KMS-11 (cell line): ENCODE results near the gene ADAMTS19.
A peak's percentile ranks its signal among the peaks of the same experiment; 100 is the strongest.

Experiments
- H2AFZ ChIP-seq: fragments of 200-600 bp; sonication (generic); 2 replicates; pipeline ENCODE4 v1.6.1; 2016; ENCODE audit warnings: antibody characterized with exemption, mixed run types, low read depth
- H3K27ac ChIP-seq: fragments of 200-600 bp; sonication (generic); 2 replicates; pipeline ENCODE4 v1.6.1; 2016; ENCODE audit warnings: mild to moderate bottlenecking, mixed run types
- H3K27me3 ChIP-seq: fragments of 200-600 bp; sonication (generic); 2 replicates; pipeline ENCODE4 v1.6.1; 2017; ENCODE audit warnings: mild to moderate bottlenecking, low read depth, mixed run types, moderate library complexity; ENCODE audit not compliant: insufficient read depth
- H3K36me3 ChIP-seq: fragments of 200-600 bp; sonication (generic); 2 replicates; pipeline ENCODE4 v1.6.1; 2017; ENCODE audit warnings: mild to moderate bottlenecking, mixed run types; ENCODE audit not compliant: insufficient read depth
- H3K4me1 ChIP-seq: fragments of 200-600 bp; sonication (generic); 2 replicates; pipeline ENCODE4 v1.6.1; 2016; ENCODE audit warnings: mild to moderate bottlenecking, low read depth, mixed run types; ENCODE audit not compliant: poor library complexity, severe bottlenecking
- H3K4me2 ChIP-seq: fragments of 200-600 bp; sonication (generic); 2 replicates; pipeline ENCODE4 v1.7.0; 2016; ENCODE audit warnings: mild to moderate bottlenecking, mixed run types
- H3K4me3 ChIP-seq: fragments of 200-600 bp; sonication (generic); IDR thresholded peaks from 2 replicates; pipeline ENCODE4 v1.6.1; 2017; ENCODE audit warnings: low read depth, low read length, mixed read lengths; ENCODE audit not compliant: insufficient read depth
- H3K79me2 ChIP-seq: fragments of 200-600 bp; sonication (generic); 2 replicates; pipeline ENCODE4 v1.6.1; 2016; ENCODE audit warnings: low read depth, mixed run types; ENCODE audit not compliant: insufficient read depth
- H3K9ac ChIP-seq: fragments of 200-600 bp; sonication (generic); 2 replicates; pipeline ENCODE4 v1.6.1; 2016; ENCODE audit warnings: mild to moderate bottlenecking, mixed run types
- H4K20me1 ChIP-seq: fragments of 200-600 bp; sonication (generic); 2 replicates; pipeline ENCODE4 v1.6.1; 2016; ENCODE audit warnings: mild to moderate bottlenecking, mixed run types; ENCODE audit not compliant: insufficient read depth
- CTCF ChIP-seq: fragments of 200-600 bp; sonication (generic); conservative IDR thresholded peaks from 2 replicates; pipeline ENCODE4 v1.6.1; 2017; ENCODE audit warnings: low read depth, mild to moderate bottlenecking, antibody characterized with exemption, low read length, moderate library complexity, mixed read lengths

Gene ADAMTS19

GRCh38 chr5:129460672-129460935 lies 506 bp downstream of the ADAMTS19 start:
- H3K4me2 ChIP-seq, result peak overlapping the region; percentile 82
- H3K9ac ChIP-seq, result peak overlapping the region; percentile 56; the same call in 1 of the 2 replicates
- TF ChIP-seq CTCF, result no peak
- H3K4me1 ChIP-seq, result no peaks in the 10 kb centered on the region
- no peaks in the 10 kb centered on the region for H3K36me3 ChIP-seq
- peak overlapping the region; percentile 97 for H2AFZ ChIP-seq
- no peaks in the 10 kb centered on the region for H4K20me1 ChIP-seq
- no peaks in the 10 kb centered on the region for H3K79me2 ChIP-seq
- no peak overlapping the region for H3K4me3 ChIP-seq
- no peaks in the 10 kb centered on the region for H3K27me3 ChIP-seq
- no peak overlapping the region for H3K27ac ChIP-seq

DNA sequence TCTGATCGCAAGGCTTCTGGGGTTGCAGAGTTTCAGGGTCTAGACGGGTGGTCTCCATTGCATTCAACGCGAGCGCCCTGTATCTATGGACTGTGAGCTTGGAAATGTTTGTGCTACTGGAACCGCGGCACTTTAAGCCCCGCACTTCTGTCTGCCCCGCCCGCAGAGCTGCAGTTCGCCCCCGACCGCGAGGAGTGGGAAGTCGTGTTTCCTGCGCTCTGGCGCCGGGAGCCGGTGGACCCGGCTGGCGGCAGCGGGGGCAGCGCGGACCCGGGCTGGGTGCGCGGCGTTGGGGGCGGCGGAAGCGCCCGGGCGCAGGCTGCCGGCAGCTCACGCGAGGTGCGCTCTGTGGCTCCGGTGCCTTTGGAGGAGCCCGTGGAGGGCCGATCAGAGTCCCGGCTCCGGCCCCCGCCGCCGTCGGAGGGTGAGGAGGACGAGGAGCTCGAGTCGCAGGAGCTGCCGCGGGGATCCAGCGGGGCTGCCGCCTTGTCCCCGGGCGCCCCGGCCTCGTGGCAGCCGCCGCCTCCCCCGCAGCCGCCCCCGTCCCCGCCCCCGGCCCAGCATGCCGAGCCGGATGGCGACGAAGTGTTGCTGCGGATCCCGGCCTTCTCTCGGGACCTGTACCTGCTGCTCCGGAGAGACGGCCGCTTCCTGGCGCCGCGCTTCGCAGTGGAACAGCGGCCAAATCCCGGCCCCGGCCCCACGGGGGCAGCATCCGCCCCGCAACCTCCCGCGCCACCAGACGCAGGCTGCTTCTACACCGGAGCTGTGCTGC lies 1.0 kb downstream of the ADAMTS19 start:
- Histone ChIP-seq H3K79me2 (no peaks in the 10 kb centered on the region), H3K9ac (peak overlapping the region; percentile 56; the same call in 1 of the 2 replicates), H3K4me2 (peak overlapping the region; percentile 82), H4K20me1 (no peaks in the 10 kb centered on the region), H2AFZ (peak overlapping the region; percentile 97), H3K27me3 (no peaks in the 10 kb centered on the region), H3K4me3 (no peak overlapping the region), H3K27ac (no peak overlapping the region), H3K4me1 (no peaks in the 10 kb centered on the region), H3K36me3 (no peaks in the 10 kb centered on the region)
- peak; percentile 47; the same call in 1 of the 2 replicates for TF ChIP-seq CTCF

- no peaks in the 10 kb centered on the region for H3K4me1 ChIP-seq
- H3K79me2 ChIP-seq, result no peaks in the 10 kb centered on the region
- no peak overlapping the region for H3K27ac ChIP-seq
- no peak; the same call in 1 of the 2 replicates for TF ChIP-seq CTCF
- no peaks in the 10 kb centered on the region for H3K27me3 ChIP-seq
- H4K20me1 ChIP-seq, result no peaks in the 10 kb centered on the region
- no peaks in the 10 kb centered on the region for H3K36me3 ChIP-seq
- H3K4me3 ChIP-seq, result no peak overlapping the region
- peak overlapping the region; percentile 82 for H3K4me2 ChIP-seq
- peak overlapping the region; percentile 56; the same call in 1 of the 2 replicates for H3K9ac ChIP-seq
- peak overlapping the region; percentile 97 for H2AFZ ChIP-seq
Observed at GRCh38 chr5:129461711-129462332, 1.7 kb downstream of the ADAMTS19 start.

GRCh38 chr5:129465776-129466344 lies 5.8 kb downstream of the ADAMTS19 start:
- Histone ChIP-seq H2AFZ (no peak overlapping the region), H3K36me3 (no peaks in the 10 kb centered on the region), H3K9ac (no peak overlapping the region), H3K4me3 (no peak overlapping the region), H3K27ac (no peak overlapping the region), H3K4me1 (no peaks in the 10 kb centered on the region), H4K20me1 (no peaks in the 10 kb centered on the region), H3K4me2 (no peak overlapping the region), H3K79me2 (no peaks in the 10 kb centered on the region), H3K27me3 (no peaks in the 10 kb centered on the region)
- no peak for TF ChIP-seq CTCF
